IPS-18a (cell line): ENCODE measurements around the gene CGGBP1.

Experiments
- H3K27ac ChIP-seq: one replicate; pipeline ENCODE4 v1.5.1; 2013; ENCODE audit warnings: low read length
- H3K27me3 ChIP-seq: one replicate; pipeline ENCODE4 v1.6.1; 2013; ENCODE audit warnings: mild to moderate bottlenecking, low read length; ENCODE audit not compliant: control insufficient read depth, insufficient read depth
- H3K36me3 ChIP-seq: one replicate; pipeline ENCODE4 v1.6.1; 2013; ENCODE audit warnings: low read depth, low read length; ENCODE audit not compliant: control insufficient read depth
- H3K4me1 ChIP-seq: one replicate; pipeline ENCODE4 v1.6.1; 2013; ENCODE audit warnings: low read depth, low read length; ENCODE audit not compliant: control insufficient read depth
- H3K4me3 ChIP-seq: one replicate; pipeline ENCODE4 v1.5.1; 2013; ENCODE audit warnings: low read length
- H3K9ac ChIP-seq: one replicate; pipeline ENCODE4 v1.6.1; 2013; ENCODE audit warnings: mild to moderate bottlenecking, low read length, moderate library complexity
- H3K9me3 ChIP-seq: one replicate; pipeline ENCODE4 v1.6.1; 2013; ENCODE audit warnings: low read depth, low read length; ENCODE audit not compliant: control insufficient read depth

Gene CGGBP1, protein sequence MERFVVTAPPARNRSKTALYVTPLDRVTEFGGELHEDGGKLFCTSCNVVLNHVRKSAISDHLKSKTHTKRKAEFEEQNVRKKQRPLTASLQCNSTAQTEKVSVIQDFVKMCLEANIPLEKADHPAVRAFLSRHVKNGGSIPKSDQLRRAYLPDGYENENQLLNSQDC

DNA sequence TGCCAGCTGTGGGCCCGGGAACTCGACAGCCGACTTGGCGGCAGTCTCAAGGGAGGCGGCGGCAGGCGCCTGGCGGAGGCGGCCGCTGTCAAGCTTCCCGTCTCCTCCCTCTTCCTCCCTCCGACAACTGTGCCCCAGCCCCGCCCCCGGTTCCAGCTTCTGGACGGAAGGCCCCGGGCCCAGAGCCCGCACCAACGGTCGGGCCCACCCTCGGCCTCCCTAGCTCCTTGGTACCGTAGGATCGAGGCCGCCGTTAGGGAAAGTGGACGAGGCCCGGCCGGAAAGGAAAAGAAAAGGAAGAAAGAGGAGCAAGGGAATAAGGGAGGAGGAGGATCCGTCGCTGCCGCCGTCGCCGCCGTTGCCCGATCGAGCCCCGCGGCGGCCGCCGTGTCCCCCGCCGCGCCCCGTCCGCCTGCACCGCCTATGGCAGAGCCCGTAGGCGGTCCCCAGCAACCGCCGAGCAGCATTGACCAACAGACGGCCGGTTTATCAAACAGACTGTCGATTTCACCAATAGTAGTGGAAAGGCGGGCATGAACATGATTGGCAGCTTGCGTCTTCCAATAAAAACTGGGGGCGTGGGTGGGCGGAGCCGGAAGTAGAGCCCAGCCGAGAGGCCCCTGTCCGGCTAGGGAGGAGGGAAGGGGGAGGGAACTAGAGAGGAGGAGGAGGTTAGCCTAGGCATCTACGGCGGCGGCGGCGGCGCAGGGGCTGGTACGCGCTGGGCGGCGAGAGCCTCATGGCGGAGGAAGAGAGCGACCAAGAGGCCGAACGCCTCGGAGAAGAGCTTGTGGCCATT, at the start of gene CGGBP1, which contains the start of gene ZNF654:
Gene CGGBP1 (minus strand): TSS at position 425 of the 799 bp plus-strand sequence. CDS start 3,029 bp downstream, outside the sequence.
Gene ZNF654 (plus strand): TSS at position 675 of the 799 bp plus-strand sequence. CDS start 65 bp downstream, at position 740.
- H3K9me3 ChIP-seq, result no peaks in the 10 kb centered on the region
- no peak within 1 kb of the TSS for H3K27ac ChIP-seq
- peak within 1 kb of the TSS; percentile 72 for H3K4me3 ChIP-seq
- no peaks in the 10 kb centered on the region for H3K27me3 ChIP-seq
- H3K4me1 ChIP-seq, result peaks cover 5% of the 10 kb centered on the region
- H3K9ac ChIP-seq, result peak within 1 kb of the TSS; percentile 75
- peaks cover 24% of the 10 kb centered on the region for H3K36me3 ChIP-seq

DNA sequence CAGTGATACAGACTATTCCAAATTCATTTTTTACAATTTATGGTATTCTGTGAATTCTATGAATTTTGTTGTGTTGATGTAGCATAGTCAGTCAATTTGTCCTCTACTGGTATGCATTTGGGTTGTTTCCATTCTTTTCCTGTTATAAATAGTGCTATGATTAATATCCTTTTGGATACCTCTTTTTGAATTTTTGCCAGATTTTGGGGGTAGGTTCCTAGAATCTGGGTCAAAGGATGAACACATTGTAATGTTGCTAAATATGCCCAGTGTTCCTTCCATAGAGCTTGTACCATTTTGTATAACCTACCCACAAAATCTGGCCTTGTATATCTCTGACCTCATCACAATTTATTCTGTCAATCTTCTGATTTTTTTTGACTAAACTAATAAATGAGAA, 46.5 kb upstream of the CGGBP1 start:
- Histone ChIP-seq H3K36me3 (no peaks in the 10 kb centered on the region), H3K4me1 (no peaks in the 10 kb centered on the region), H3K9me3 (no peaks in the 10 kb centered on the region), H3K4me3 (no peak overlapping the region), H3K27ac (no peak overlapping the region), H3K9ac (no peak overlapping the region), H3K27me3 (no peaks in the 10 kb centered on the region)

DNA sequence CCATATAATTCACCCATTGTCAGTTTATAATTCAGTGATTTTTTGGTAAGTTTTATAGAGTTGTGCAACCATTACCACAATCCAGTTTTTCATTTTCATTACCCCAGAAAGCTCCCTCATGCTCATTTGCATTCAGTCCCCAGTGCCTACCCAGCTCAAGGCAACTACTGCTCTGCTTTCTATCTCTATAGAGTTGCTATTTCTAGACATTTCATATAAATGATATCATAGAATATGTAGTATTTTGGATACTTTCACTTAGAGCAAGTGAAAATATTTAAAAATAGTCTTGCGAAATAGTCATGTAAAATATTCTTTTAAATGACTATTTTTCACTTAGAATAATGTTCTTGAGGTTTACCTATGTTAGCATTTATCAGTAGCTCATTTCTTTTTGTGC, 42.3 kb upstream of the CGGBP1 start:
- Histone ChIP-seq H3K4me3 (no peak overlapping the region), H3K27me3 (no peaks in the 10 kb centered on the region)

DNA sequence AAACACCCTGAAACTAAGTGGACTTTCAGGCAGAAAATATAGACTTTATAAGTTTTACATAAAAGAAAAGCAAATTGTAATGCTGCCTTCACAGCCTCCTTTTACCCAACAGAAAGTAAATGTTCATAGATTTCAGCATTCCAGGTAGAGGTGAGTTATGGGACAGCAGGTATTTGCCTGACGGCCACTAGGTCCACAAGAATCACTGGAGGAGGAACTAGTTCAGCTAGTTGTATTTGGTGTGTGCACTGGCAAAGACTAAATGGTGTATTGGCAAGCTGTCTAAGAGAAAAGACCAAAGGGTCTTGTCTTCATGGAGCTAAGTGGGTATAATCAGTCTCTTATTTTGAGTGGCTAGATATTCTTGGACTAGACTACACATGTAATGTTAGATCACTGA, 34.5 kb upstream of the CGGBP1 start:
- Histone ChIP-seq H3K36me3 (no peaks in the 10 kb centered on the region), H3K4me1 (no peaks in the 10 kb centered on the region), H3K27me3 (no peaks in the 10 kb centered on the region), H3K9me3 (no peaks in the 10 kb centered on the region), H3K4me3 (no peak overlapping the region), H3K27ac (no peak overlapping the region), H3K9ac (no peak overlapping the region)

More for the DNA sequence above, 42.3 kb upstream of the CGGBP1 start:
- no peaks in the 10 kb centered on the region for H3K9me3 ChIP-seq
- no peaks in the 10 kb centered on the region for H3K36me3 ChIP-seq
- no peak overlapping the region for H3K9ac ChIP-seq
- no peak overlapping the region for H3K27ac ChIP-seq
- no peaks in the 10 kb centered on the region for H3K4me1 ChIP-seq

DNA sequence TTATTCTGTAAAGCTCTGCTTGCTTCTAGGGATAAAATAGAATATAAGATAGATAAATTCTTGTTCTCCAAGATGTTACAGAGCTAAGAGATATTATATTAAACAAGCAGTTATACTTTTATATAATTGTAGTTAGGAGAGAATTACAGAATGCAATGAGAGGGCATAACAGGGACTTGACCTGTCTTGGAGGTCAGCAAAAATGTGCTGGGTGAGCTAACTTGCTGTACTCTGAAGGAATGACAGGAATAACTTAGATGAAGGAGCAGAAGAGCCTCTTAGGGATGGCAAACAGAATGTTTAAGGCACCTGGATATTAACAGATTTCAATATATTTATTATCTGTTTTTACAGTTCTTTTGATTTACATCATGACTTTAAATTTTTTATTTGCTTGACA, 33.5 kb upstream of the CGGBP1 start:
- Histone ChIP-seq H3K36me3 (no peaks in the 10 kb centered on the region), H3K27me3 (no peaks in the 10 kb centered on the region)

DNA sequence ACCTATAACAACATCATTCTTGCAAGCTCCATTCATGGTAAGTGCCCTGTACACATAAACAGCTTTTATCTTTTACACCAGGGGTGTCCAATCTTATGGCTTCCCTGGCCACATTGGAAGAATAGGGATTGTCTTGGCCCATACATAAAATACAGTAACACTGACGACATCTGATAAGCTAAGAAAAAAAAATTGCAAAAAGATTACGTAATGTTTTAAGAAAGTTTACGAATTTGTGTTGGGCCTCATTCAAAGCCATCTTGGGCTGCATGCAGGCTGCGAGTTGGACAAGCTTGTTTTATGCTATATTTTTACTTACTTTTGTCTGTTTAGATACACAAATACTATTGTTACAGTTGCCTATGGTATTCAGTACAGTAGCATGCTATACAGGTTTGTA, 31.9 kb upstream of the CGGBP1 start:
- no peaks in the 10 kb centered on the region for H3K36me3 ChIP-seq

More for the DNA sequence above, 33.5 kb upstream of the CGGBP1 start:
- no peak overlapping the region for H3K27ac ChIP-seq
- no peaks in the 10 kb centered on the region for H3K4me1 ChIP-seq
- H3K9me3 ChIP-seq, result no peaks in the 10 kb centered on the region
- H3K4me3 ChIP-seq, result no peak overlapping the region
- no peak overlapping the region for H3K9ac ChIP-seq

DNA sequence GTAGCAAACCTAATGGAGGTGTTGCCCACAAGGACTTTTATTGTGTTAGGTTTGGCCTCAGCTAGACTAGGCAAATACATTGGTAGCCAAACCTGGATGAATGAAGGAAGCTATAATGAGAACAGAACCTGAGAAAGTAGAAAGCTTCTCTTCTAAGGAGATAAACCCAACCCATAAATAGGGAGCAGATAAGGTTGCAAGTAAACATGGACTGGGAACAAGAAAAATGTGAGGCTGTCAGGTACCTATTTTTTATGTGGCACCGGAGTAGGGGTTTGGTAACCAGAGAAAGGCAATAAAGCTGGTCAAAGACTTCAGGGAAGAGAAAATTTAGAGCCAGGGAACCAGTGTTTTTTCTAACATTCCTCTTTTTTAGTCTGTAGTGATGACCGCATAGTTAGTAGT, 25.3 kb upstream of the CGGBP1 start:
- Histone ChIP-seq H3K4me1 (no peaks in the 10 kb centered on the region), H3K9ac (no peak overlapping the region), H3K9me3 (no peaks in the 10 kb centered on the region), H3K36me3 (no peaks in the 10 kb centered on the region), H3K27me3 (no peaks in the 10 kb centered on the region), H3K4me3 (no peak overlapping the region), H3K27ac (no peak overlapping the region)

More for the DNA sequence above, 31.9 kb upstream of the CGGBP1 start:
- Histone ChIP-seq H3K4me3 (no peak overlapping the region), H3K9me3 (no peaks in the 10 kb centered on the region), H3K27ac (no peak overlapping the region), H3K4me1 (no peaks in the 10 kb centered on the region), H3K9ac (no peak overlapping the region), H3K27me3 (no peaks in the 10 kb centered on the region)

DNA sequence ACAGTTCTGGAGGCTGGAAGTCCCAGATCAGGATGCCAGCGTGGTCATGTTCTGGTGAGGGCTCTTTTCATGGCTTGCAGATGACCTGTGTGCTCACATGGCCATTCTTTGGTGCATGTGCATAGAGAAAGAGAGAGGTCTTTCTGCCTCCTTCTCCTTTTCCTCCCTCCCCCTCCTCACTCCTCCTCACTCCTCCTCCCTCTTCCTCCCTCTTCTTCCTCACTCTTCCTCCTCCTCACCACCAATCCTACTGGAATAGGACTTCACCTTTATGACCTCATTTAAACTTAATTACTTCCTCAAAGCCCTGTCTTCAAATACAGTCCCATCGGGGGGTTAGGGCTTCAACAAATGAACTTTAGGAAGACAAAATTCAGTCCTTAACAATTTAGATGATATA, 24.0 kb upstream of the CGGBP1 start:
- Histone ChIP-seq H3K27me3 (no peaks in the 10 kb centered on the region), H3K27ac (no peak overlapping the region), H3K4me3 (no peak overlapping the region), H3K4me1 (no peaks in the 10 kb centered on the region), H3K36me3 (no peaks in the 10 kb centered on the region), H3K9ac (no peak overlapping the region), H3K9me3 (no peaks in the 10 kb centered on the region)

DNA sequence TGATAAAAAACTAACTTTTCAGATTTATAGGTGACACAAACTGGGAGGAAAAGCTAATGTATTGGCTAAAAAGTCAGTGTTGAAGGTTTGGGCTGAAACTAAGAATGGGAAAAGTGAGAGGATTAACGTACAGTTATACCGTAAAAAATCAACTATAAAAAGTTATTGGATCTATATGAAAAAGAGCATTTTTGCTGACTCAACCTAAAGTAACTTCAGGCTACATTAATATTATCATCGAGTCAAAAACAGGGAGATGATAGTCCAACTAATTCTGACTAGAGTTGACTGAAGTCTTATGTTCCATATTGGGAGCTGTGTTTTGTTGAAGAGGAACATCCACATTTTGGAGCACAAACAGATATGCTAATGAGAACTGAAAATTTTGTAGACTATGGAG, 20.1 kb upstream of the CGGBP1 start:
- Histone ChIP-seq H3K27ac (no peak overlapping the region), H3K36me3 (no peaks in the 10 kb centered on the region), H3K4me1 (no peaks in the 10 kb centered on the region), H3K27me3 (no peaks in the 10 kb centered on the region), H3K4me3 (no peak overlapping the region), H3K9ac (no peak overlapping the region), H3K9me3 (no peaks in the 10 kb centered on the region)

DNA sequence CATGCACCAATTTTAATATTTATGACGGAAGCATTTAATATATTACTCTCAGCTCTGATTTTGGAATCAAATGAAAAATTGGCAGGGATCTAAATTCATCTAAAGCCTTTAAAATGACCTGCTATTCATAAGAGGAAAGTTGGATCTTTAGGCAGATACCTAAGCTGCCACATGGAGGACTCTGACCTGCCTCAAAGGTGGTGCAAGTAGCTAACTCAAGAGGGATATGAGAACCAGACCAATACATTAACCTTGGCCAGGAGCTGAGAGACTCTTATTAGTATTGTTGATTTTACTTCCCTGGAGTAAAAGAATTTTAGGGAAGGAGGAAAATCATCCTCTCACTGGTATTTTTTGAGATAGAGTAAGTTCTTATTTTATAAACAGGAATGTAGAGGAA, 17.9 kb upstream of the CGGBP1 start:
- no peaks in the 10 kb centered on the region for H3K27me3 ChIP-seq
- H3K9me3 ChIP-seq, result no peaks in the 10 kb centered on the region
- no peak overlapping the region for H3K27ac ChIP-seq
- no peak overlapping the region for H3K4me3 ChIP-seq
- H3K9ac ChIP-seq, result no peak overlapping the region
- H3K4me1 ChIP-seq, result no peaks in the 10 kb centered on the region
- H3K36me3 ChIP-seq, result no peaks in the 10 kb centered on the region

DNA sequence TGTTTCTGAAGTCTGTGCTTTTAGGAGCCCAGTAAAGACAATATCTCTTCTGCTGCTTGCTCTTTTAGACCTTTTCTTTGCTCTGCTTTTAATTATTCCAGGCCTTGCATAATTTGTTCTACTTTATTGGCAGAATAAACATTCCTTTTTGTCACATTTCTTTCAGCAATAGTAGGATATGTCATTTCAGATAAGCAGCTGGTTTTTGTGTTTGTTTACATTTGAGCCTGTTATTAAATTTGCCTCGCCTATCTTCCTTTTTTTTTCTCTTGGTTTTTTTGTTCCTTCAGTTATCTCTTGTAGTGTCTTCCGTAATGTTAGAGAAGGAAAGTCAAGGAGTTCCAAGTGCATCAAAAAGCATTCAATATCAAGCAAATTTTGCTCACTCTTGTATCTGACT, 16.7 kb upstream of the CGGBP1 start:
- H3K9me3 ChIP-seq, result no peaks in the 10 kb centered on the region
- no peak overlapping the region for H3K9ac ChIP-seq
- H3K36me3 ChIP-seq, result no peaks in the 10 kb centered on the region

DNA sequence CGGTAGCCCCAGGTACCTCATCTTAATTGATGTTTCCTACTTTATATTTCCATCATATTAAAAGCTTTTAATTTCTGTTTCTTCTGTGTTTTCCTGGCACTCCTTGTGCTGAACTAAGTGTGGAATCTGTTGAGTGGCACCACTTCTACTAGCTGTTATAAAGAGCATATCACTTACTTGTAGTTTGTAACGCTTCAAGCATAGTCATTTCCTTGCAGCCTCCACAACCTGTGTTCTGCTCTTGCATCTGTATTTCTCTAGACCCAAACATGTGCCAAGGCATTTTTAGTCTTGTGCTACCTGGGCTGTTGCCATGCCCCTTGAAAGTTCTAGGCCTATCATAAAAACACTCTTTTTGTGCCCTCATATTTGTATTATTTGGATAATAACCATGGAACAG, 16.3 kb upstream of the CGGBP1 start:
- Histone ChIP-seq H3K36me3 (no peaks in the 10 kb centered on the region), H3K9ac (no peak overlapping the region), H3K4me3 (no peak overlapping the region), H3K4me1 (no peaks in the 10 kb centered on the region), H3K9me3 (no peaks in the 10 kb centered on the region), H3K27me3 (no peaks in the 10 kb centered on the region), H3K27ac (no peak overlapping the region)

More for the DNA sequence above, 16.7 kb upstream of the CGGBP1 start:
- Histone ChIP-seq H3K27ac (no peak overlapping the region), H3K4me3 (no peak overlapping the region), H3K27me3 (no peaks in the 10 kb centered on the region), H3K4me1 (no peaks in the 10 kb centered on the region)
